WTC11 (cell line): Measurements from ENCODE around the gene FOXI1. TPM values are rescaled to one million over a fixed set of nuclear protein-coding genes. Genes with fewer than 3 reads are reported as not detected.

Source experiments
- ATAC-seq: fragments of 200-7000 bp; cut with Tn5 transposase; 2 replicates; pipeline ENCODE4 v1.10.0; 2021; ENCODE audit warnings: mild to moderate bottlenecking, moderate library complexity
- CTCF ChIA-PET: fragments of 300-600 bp; sonication (Branson Sonifier 250); formaldehyde crosslinking; loops from one replicate; lab custom pipeline; 2021; ENCODE audit warnings: antibody characterized with exemption; lab: Charles Lee
- POLR2A ChIA-PET: fragments of 350-600 bp; sonication (Branson Sonifier 250); formaldehyde crosslinking; loops from one replicate; lab custom pipeline; 2021; ENCODE audit warnings: antibody characterized with exemption; lab: Charles Lee
- DNase-seq: peaks from one replicate; pipeline ENCODE4 v3.0.0; 2021; ENCODE audit warnings: low spot score
- H3K27ac Mint-ChIP-seq: 2 replicates; pipeline ENCODE4 v1.8.0; 2021; ENCODE audit warnings: mixed read lengths
- H3K27me3 Mint-ChIP-seq: 2 replicates; pipeline ENCODE4 v1.8.0; 2021; ENCODE audit warnings: low read depth, mild to moderate bottlenecking, moderate library complexity, mixed read lengths
- H3K36me3 Mint-ChIP-seq: 2 replicates; pipeline ENCODE4 v1.8.0; 2021; ENCODE audit warnings: mixed read lengths
- H3K4me1 Mint-ChIP-seq: 2 replicates; pipeline ENCODE4 v1.8.0; 2022; ENCODE audit warnings: mixed read lengths
- H3K4me3 Mint-ChIP-seq: 2 replicates; pipeline ENCODE4 v1.8.0; 2021; ENCODE audit warnings: mild to moderate bottlenecking, moderate library complexity, mixed read lengths
- H3K9me3 Mint-ChIP-seq: 2 replicates; pipeline ENCODE4 v1.8.0; 2021; ENCODE audit warnings: mixed read lengths
- ARID4B ChIP-seq: sonication (generic); formaldehyde crosslinking; IDR thresholded peaks from 2 replicates; pipeline ENCODE4 v1.8.0; 2023; ENCODE audit warnings: missing genetic modification reagents, mild to moderate bottlenecking, borderline replicate concordance
- CBFB ChIP-seq: sonication (generic); formaldehyde crosslinking; IDR thresholded peaks from 2 replicates; pipeline ENCODE4 v1.8.1; 2022; ENCODE audit warnings: mild to moderate bottlenecking, low read depth, missing genetic modification reagents
- E2F1 ChIP-seq: sonication (generic); formaldehyde crosslinking; IDR thresholded peaks from 2 replicates; pipeline ENCODE4 v1.8.0; 2022; ENCODE audit warnings: mild to moderate bottlenecking, missing genetic modification reagents
- ESRRA ChIP-seq: sonication (generic); formaldehyde crosslinking; IDR thresholded peaks from 2 replicates; pipeline ENCODE4 v1.8.1; 2022; ENCODE audit warnings: mild to moderate bottlenecking, missing genetic modification reagents, borderline replicate concordance
- HMGA2 ChIP-seq: fragments of 250-450 bp; sonication (Bioruptor Pico); IDR thresholded peaks from 2 replicates; pipeline ENCODE4 v1.4.0; 2021; ENCODE audit warnings: mild to moderate bottlenecking, moderate library complexity
- JUN ChIP-seq: sonication (generic); formaldehyde crosslinking; IDR thresholded peaks from 2 replicates; pipeline ENCODE4 v1.8.0; 2023; ENCODE audit warnings: mild to moderate bottlenecking, missing genetic modification reagents
- MAX ChIP-seq: sonication (generic); formaldehyde crosslinking; IDR thresholded peaks from 2 replicates; pipeline ENCODE4 v1.8.0; 2022; ENCODE audit warnings: mild to moderate bottlenecking, missing genetic modification reagents
- NFE2L1 ChIP-seq: sonication (generic); formaldehyde crosslinking; IDR thresholded peaks from 2 replicates; pipeline ENCODE4 v1.8.1; 2023; ENCODE audit warnings: missing genetic modification reagents
- NFYB ChIP-seq: sonication (generic); formaldehyde crosslinking; conservative IDR thresholded peaks from 2 replicates; pipeline ENCODE4 v1.8.0; 2022; ENCODE audit warnings: low read depth, missing genetic modification reagents
- NR3C1 ChIP-seq: sonication (generic); formaldehyde crosslinking; conservative IDR thresholded peaks from 2 replicates; pipeline ENCODE4 v1.8.1; 2023; ENCODE audit warnings: low read depth, mild to moderate bottlenecking, missing genetic modification reagents
- OVOL2 ChIP-seq: fragments of 250-450 bp; sonication (Bioruptor Pico); IDR thresholded peaks from 2 replicates; pipeline ENCODE4 v1.9.0; 2021; ENCODE audit warnings: mild to moderate bottlenecking, borderline replicate concordance
- PREB ChIP-seq: sonication (generic); formaldehyde crosslinking; IDR thresholded peaks from 2 replicates; pipeline ENCODE4 v1.8.1; 2022; ENCODE audit warnings: mild to moderate bottlenecking, missing genetic modification reagents, moderate library complexity, borderline replicate concordance
- SP1 ChIP-seq: sonication (generic); formaldehyde crosslinking; conservative IDR thresholded peaks from 2 replicates; pipeline ENCODE4 v1.8.1; 2022; ENCODE audit warnings: missing genetic modification reagents
- USF1 ChIP-seq: sonication (generic); formaldehyde crosslinking; IDR thresholded peaks from 2 replicates; pipeline ENCODE4 v1.8.0; 2022; ENCODE audit warnings: mild to moderate bottlenecking, missing genetic modification reagents
- ZNF232 ChIP-seq: sonication (generic); formaldehyde crosslinking; IDR thresholded peaks from 2 replicates; pipeline ENCODE4 v1.8.0; 2022; ENCODE audit warnings: mild to moderate bottlenecking, missing genetic modification reagents
- ZNF263 ChIP-seq: sonication (generic); formaldehyde crosslinking; IDR thresholded peaks from 2 replicates; pipeline ENCODE4 v1.8.1; 2022; ENCODE audit warnings: low read depth, mild to moderate bottlenecking, moderate library complexity, missing genetic modification reagents
- ZNF396 ChIP-seq: fragments of 250-450 bp; sonication (Bioruptor Pico); IDR thresholded peaks from 2 replicates; pipeline ENCODE4 v1.8.0; 2021; ENCODE audit warnings: mild to moderate bottlenecking, moderate library complexity, borderline replicate concordance
- ZNF416 ChIP-seq: fragments of 250-450 bp; sonication (Bioruptor Pico); IDR thresholded peaks from 2 replicates; pipeline ENCODE4 v1.9.0; 2021; ENCODE audit warnings: mild to moderate bottlenecking, inconsistent platforms
- ZNF532 ChIP-seq: fragments of 250-450 bp; sonication (Bioruptor Pico); IDR thresholded peaks from 2 replicates; pipeline ENCODE4 v1.9.0; 2021; ENCODE audit warnings: mild to moderate bottlenecking, borderline replicate concordance
- ZSCAN18 ChIP-seq: fragments of 250-450 bp; sonication (Bioruptor Pico); IDR thresholded peaks from 2 replicates; pipeline ENCODE4 v2.1.2; 2022; ENCODE audit warnings: mild to moderate bottlenecking, moderate library complexity
- total RNA-seq: library from RNA; stranded (reverse); gene quantifications from 3 replicates; pipeline ENCODE4 v1.2.3, GENCODE V29; 2021

The FOXI1 gene
- total RNA-seq, 1 experiment from 2014 or later = not detected

GRCh38 chr5:170152767-170153166 lies 47.1 kb downstream of the FOXI1 start (continued):
- no peak for TF ChIP-seq ARID4B (CRISPR knock-in tag)
- no peak for TF ChIP-seq ESRRA (CRISPR knock-in tag)
- TF ChIP-seq MAX (CRISPR knock-in tag) = no peak
- TF ChIP-seq ZNF396 (CRISPR knock-in tag) = no peak
- no peak for TF ChIP-seq ZNF416 (CRISPR knock-in tag)
- TF ChIP-seq ZNF263 (CRISPR knock-in tag) = no peak

- ChIA-PET CTCF (no interaction called here), POLR2A (no interaction called here)
- H3K9me3 Mint-ChIP-seq = no peaks in the 10 kb centered on the region
- ATAC-seq = peak; percentile 24
- H3K36me3 Mint-ChIP-seq = no peaks in the 10 kb centered on the region
- no peaks in the 10 kb centered on the region for H3K27me3 Mint-ChIP-seq
- no peak for DNase-seq
- peaks cover 28% of the 10 kb centered on the region for H3K4me1 Mint-ChIP-seq
- H3K4me3 Mint-ChIP-seq = no peak overlapping the region
- TF ChIP-seq NFE2L1 (CRISPR knock-in tag) = no peak
- no peak overlapping the region for H3K27ac Mint-ChIP-seq
Measured at GRCh38 chr5:170154297-170154696, 48.6 kb downstream of the FOXI1 start.

GRCh38 chr5:170154744-170155143 lies 49.0 kb downstream of the FOXI1 start:
- CTCF ChIA-PET = no interaction called here
- TF ChIP-seq NR3C1 (CRISPR knock-in tag) = no peak
- no peak for TF ChIP-seq E2F1 (CRISPR knock-in tag)
- no peak for TF ChIP-seq CBFB
- no peak for TF ChIP-seq ZSCAN18 (CRISPR knock-in tag)
- no peak for TF ChIP-seq ZNF232 (CRISPR knock-in tag)
- TF ChIP-seq SP1 (CRISPR knock-in tag) = no peak
- TF ChIP-seq PREB (CRISPR knock-in tag) = no peak
- TF ChIP-seq ZNF532 (CRISPR knock-in tag) = no peak
- no peak for TF ChIP-seq HMGA2
- TF ChIP-seq NFYB (CRISPR knock-in tag) = no peak
- TF ChIP-seq USF1 (CRISPR knock-in tag) = no peak
- no peak for TF ChIP-seq JUN (CRISPR knock-in tag)
- no peak for TF ChIP-seq OVOL2 (CRISPR knock-in tag)
- TF ChIP-seq, all 79 proteins: peak for 0
- Mint-ChIP-seq H3K4me3 (no peak overlapping the region), H3K27ac (no peak overlapping the region), H3K27me3 (no peaks in the 10 kb centered on the region), H3K9me3 (no peaks in the 10 kb centered on the region), H3K36me3 (no peaks in the 10 kb centered on the region), H3K4me1 (peaks cover 28% of the 10 kb centered on the region)
- no peak for ATAC-seq
- POLR2A ChIA-PET = interaction anchor here (0.7 kb wide), 1 partner anchor 32 kb away, joined by 3 read pairs; no protein-coding TSS in a partner anchor
- DNase-seq = no peak
